ENCODE results near the gene LOC101059915.
A peak's percentile ranks its signal among the peaks of the same experiment; 100 is the strongest.

The LOC101059915 gene

GRCh38 chrX:71671043-71671780 is 3.9 kb downstream of the LOC101059915 start:
- in situ Hi-C loops (cut with MboI) (loop anchor here (25.0 kb wide), 2 partner anchors 191 to 884 kb away; no protein-coding TSS in a partner anchor), intact Hi-C loops (cut with micrococcal nuclease; ENCODE audit: unreplicated experiment) (no loop called here)
- Histone ChIP-seq H3K4me2 (ENCODE audit: control insufficient read depth, insufficient read depth) (0 out of 2 replicates have a peak overlapping the region, but pooled peaks have one; percentile 7), H3K79me2 (ENCODE audit: control insufficient read depth, insufficient read depth, low read length) (no peaks in the 10 kb centered on the region), H3K36me3 (ENCODE audit: control insufficient read depth in 2 of 2, insufficient read depth in 2 of 2, low read length in 1 of 2) (no peaks in the 10 kb centered on the region), H3K9me3 (replicated peaks; ENCODE audit: control insufficient read depth, insufficient read depth, low read length) (no peaks in the 10 kb centered on the region; the same call in 2 of the 3 replicates), H3K9ac (ENCODE audit: control insufficient read depth, insufficient read depth, low read length) (no peak overlapping the region), H4K20me1 (ENCODE audit: control insufficient read depth, insufficient read depth) (no peaks in the 10 kb centered on the region), H3K27ac (ENCODE audit: control insufficient read depth, insufficient read depth) (no peak overlapping the region), H3K4me1 (ENCODE audit: control insufficient read depth, insufficient read depth, low read length) (peaks cover 6% of the 10 kb centered on the region), H3K27me3 (replicated peaks in 1 of 2; ENCODE audit: control insufficient read depth in 2 of 2, insufficient read depth in 2 of 2, low read length in 1 of 2) (no peaks in the 10 kb centered on the region; a peak in 1 of 4 replicates), H3K4me3 (no peak overlapping the region), H2AFZ (ENCODE audit: control insufficient read depth, low read depth, low read length) (no peak overlapping the region)
- no TSS peak for BruUV-seq (replicated peaks)
- CTCF ChIA-PET = no interaction called here
- ATAC-seq (peak; percentile 34), FAIRE-seq (no peak), DNase-seq (ENCODE audit: low read depth, low spot score) (no peak)
- POLR2A ChIA-PET = no interaction called here
- RAD21 ChIA-PET (ENCODE audit: unreplicated experiment) = no interaction called here
- WGBS (ENCODE audit: insufficient coverage, insufficient replicate concordance, low lambda C conversion rate, missing lambda C conversion rate) = 18% methylated on average over 12 of the region's 12 CpGs
- TF ChIP-seq NR2C1 (IDR thresholded peaks at IDR 0.05) (no peak), POLR2AphosphoS5 (IDR thresholded peaks at IDR 0.05; ENCODE audit: low read length) (no peak), FOXM1 (IDR thresholded peaks at IDR 0.05; ENCODE audit: low read depth, low read length) (no peak), TAF1 (IDR thresholded peaks at IDR 0.05; ENCODE audit: borderline replicate concordance, low read depth, low read length) (no peak), RUNX3 (IDR thresholded peaks at IDR 0.05; ENCODE audit: low read length) (no peak), ZBTB11 (CRISPR knock-in tag; IDR thresholded peaks at IDR 0.05) (no peak), RAD21 (IDR thresholded peaks at IDR 0.05; ENCODE audit: insufficient read depth, low read depth, low read length) (no peak), IKZF1 (conservative IDR thresholded peaks at IDR 0.05) (no peak), SMAD5 (IDR thresholded peaks at IDR 0.05; ENCODE audit: low read depth) (no peak), HCFC1 (IDR thresholded peaks at IDR 0.05; ENCODE audit: low read length) (no peak), BRCA1 (IDR thresholded peaks at IDR 0.05; ENCODE audit: low read depth, low read length) (no peak), ZZZ3 (IDR thresholded peaks at IDR 0.05; ENCODE audit: control insufficient read depth, insufficient read length, low read depth) (no peak), EGR1 (IDR thresholded peaks at IDR 0.05; ENCODE audit: borderline replicate concordance in 1 of 2, low read depth in 2 of 2, low read length in 2 of 2) (no peak), KAT2A (conservative IDR thresholded peaks at IDR 0.05; ENCODE audit: control insufficient read depth, low read depth, low read length) (no peak)
- TF ChIP-seq, protein P1, sequence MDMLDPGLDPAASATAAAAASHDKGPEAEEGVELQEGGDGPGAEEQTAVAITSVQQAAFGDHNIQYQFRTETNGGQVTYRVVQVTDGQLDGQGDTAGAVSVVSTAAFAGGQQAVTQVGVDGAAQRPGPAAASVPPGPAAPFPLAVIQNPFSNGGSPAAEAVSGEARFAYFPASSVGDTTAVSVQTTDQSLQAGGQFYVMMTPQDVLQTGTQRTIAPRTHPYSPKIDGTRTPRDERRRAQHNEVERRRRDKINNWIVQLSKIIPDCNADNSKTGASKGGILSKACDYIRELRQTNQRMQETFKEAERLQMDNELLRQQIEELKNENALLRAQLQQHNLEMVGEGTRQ (IDR thresholded peaks at IDR 0.05; ENCODE audit: borderline replicate concordance, low read depth, low read length) = no peak
- SMC1A ChIA-PET (ENCODE audit: uncharacterized antibody, unreplicated experiment) = interaction anchor here (2.4 kb wide), 1 partner anchor 189 kb away, joined by 7 read pairs; no protein-coding TSS in a partner anchor
